ENCODE data around the gene ALG2. TPM values are rescaled to one million over a fixed set of nuclear protein-coding genes. Genes with fewer than 3 reads are reported as not detected.

Gene ALG2
- total RNA-seq, 1 experiment from 2014 or later, result 30.1 TPM

GRCh38 chr9:99173570-99174504 is 47.9 kb downstream of the ALG2 start:
- Histone ChIP-seq H3K4me3 (ENCODE audit: low read depth, low read length, poor library complexity, severe bottlenecking) (no peak overlapping the region), H3K27ac (ENCODE audit: low read depth, low read length, poor library complexity, severe bottlenecking) (no peak overlapping the region), H3K27me3 (replicated peaks; ENCODE audit: insufficient read depth, low read depth, low read length, poor library complexity) (no peaks in the 10 kb centered on the region), H3K4me1 (ENCODE audit: insufficient read depth, low read length, poor library complexity, severe bottlenecking) (no peaks in the 10 kb centered on the region), H3K36me3 (ENCODE audit: insufficient read depth, low read length, poor library complexity, severe bottlenecking) (no peaks in the 10 kb centered on the region), H3K9me3 (ENCODE audit: low read depth, low read length, poor library complexity, severe bottlenecking) (no peaks in the 10 kb centered on the region)
- no peak for DNase-seq (ENCODE audit: low spot score)
- TF ChIP-seq EZH2 (IDR thresholded peaks at IDR 0.05; ENCODE audit: borderline replicate concordance, low read depth, low read length, poor library complexity, severe bottlenecking), result no peak
- no peak for TF ChIP-seq CTCF (conservative IDR thresholded peaks at IDR 0.05; ENCODE audit: low read depth, low read length)
- ChIA-PET POLR2A (ENCODE audit: low non-redundant PET) (no interaction called here), CTCF (no interaction called here)
- intact Hi-C loops (cut with micrococcal nuclease; ENCODE audit: unreplicated experiment), result no loop called here
- BruUV-seq (replicated peaks), result no TSS peak

- Histone ChIP-seq H3K36me3 (ENCODE audit: insufficient read depth, low read length, poor library complexity, severe bottlenecking) (no peaks in the 10 kb centered on the region), H3K27ac (ENCODE audit: low read depth, low read length, poor library complexity, severe bottlenecking) (no peak overlapping the region), H3K4me1 (ENCODE audit: insufficient read depth, low read length, poor library complexity, severe bottlenecking) (no peaks in the 10 kb centered on the region), H3K27me3 (replicated peaks; ENCODE audit: insufficient read depth, low read depth, low read length, poor library complexity) (no peaks in the 10 kb centered on the region), H3K9me3 (ENCODE audit: low read depth, low read length, poor library complexity, severe bottlenecking) (no peaks in the 10 kb centered on the region), H3K4me3 (ENCODE audit: low read depth, low read length, poor library complexity, severe bottlenecking) (no peak overlapping the region)
- intact Hi-C loops (cut with micrococcal nuclease; ENCODE audit: unreplicated experiment), result no loop called here
- CTCF ChIA-PET, result no interaction called here
- POLR2A ChIA-PET (ENCODE audit: low non-redundant PET), result no interaction called here
- no peak for TF ChIP-seq EZH2 (IDR thresholded peaks at IDR 0.05; ENCODE audit: borderline replicate concordance, low read depth, low read length, poor library complexity, severe bottlenecking)
- TF ChIP-seq CTCF (conservative IDR thresholded peaks at IDR 0.05; ENCODE audit: low read depth, low read length), result no peak
- DNase-seq (ENCODE audit: low spot score), result no peak
- BruUV-seq (replicated peaks), result no TSS peak
Observed at GRCh38 chr9:99172124-99173091, 49.3 kb downstream of the ALG2 start.

- POLR2A ChIA-PET (ENCODE audit: low non-redundant PET), result no interaction called here
- TF ChIP-seq CTCF (conservative IDR thresholded peaks at IDR 0.05; ENCODE audit: low read depth, low read length) (no peak), EZH2 (IDR thresholded peaks at IDR 0.05; ENCODE audit: borderline replicate concordance, low read depth, low read length, poor library complexity, severe bottlenecking) (no peak)
- Histone ChIP-seq H3K36me3 (ENCODE audit: insufficient read depth, low read length, poor library complexity, severe bottlenecking) (no peaks in the 10 kb centered on the region), H3K27ac (ENCODE audit: low read depth, low read length, poor library complexity, severe bottlenecking) (no peak overlapping the region), H3K4me3 (ENCODE audit: low read depth, low read length, poor library complexity, severe bottlenecking) (no peak overlapping the region), H3K4me1 (ENCODE audit: insufficient read depth, low read length, poor library complexity, severe bottlenecking) (no peaks in the 10 kb centered on the region), H3K27me3 (replicated peaks; ENCODE audit: insufficient read depth, low read depth, low read length, poor library complexity) (no peaks in the 10 kb centered on the region), H3K9me3 (ENCODE audit: low read depth, low read length, poor library complexity, severe bottlenecking) (no peaks in the 10 kb centered on the region)
- no peak for DNase-seq (ENCODE audit: low spot score)
- intact Hi-C loops (cut with micrococcal nuclease; ENCODE audit: unreplicated experiment), result no loop called here
- CTCF ChIA-PET, result interaction anchor here (0.6 kb wide), 1 partner anchor 13 kb away, joined by 3 read pairs; no protein-coding TSS in a partner anchor
- BruUV-seq (replicated peaks), result no TSS peak
Observed at GRCh38 chr9:99171225-99172123, 50.3 kb downstream of the ALG2 start.
